Measurements from ENCODE around the gene COL24A1.

DNA sequence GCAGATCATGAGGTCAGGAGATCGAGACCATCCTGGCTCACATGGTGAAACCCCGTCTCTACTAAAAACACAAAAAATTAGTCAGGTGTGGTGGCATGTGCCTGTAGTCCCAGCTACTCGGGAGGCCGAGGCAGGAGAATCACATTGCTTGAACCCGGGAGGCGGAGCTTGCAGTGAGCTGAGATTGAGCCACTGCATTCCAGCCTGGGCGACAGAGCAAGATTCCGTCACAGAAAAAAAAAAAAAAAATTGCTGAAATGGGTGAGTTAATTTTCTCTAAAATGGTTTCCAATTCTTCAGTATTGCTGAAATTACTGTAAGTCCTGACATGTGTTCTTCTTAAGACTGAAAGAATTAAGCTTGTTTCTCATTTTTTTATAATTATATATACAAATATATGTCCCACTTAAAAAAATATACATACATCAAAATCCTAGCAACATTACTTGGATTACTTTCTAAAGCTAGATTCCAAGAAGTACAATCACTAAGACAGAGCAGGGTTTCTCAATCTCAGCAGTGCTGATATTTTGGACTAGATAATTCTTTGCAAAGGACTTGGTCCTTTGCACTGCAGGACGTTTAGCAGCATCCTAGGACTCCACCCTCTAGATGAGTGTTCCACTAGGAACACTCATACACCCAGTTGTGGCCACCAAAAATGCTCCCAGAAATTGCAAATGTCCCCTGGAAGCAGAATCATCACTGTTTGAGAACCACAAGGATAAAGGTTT lies 473.1 kb downstream of the COL24A1 start:
- TF ChIP-seq, protein P1, sequence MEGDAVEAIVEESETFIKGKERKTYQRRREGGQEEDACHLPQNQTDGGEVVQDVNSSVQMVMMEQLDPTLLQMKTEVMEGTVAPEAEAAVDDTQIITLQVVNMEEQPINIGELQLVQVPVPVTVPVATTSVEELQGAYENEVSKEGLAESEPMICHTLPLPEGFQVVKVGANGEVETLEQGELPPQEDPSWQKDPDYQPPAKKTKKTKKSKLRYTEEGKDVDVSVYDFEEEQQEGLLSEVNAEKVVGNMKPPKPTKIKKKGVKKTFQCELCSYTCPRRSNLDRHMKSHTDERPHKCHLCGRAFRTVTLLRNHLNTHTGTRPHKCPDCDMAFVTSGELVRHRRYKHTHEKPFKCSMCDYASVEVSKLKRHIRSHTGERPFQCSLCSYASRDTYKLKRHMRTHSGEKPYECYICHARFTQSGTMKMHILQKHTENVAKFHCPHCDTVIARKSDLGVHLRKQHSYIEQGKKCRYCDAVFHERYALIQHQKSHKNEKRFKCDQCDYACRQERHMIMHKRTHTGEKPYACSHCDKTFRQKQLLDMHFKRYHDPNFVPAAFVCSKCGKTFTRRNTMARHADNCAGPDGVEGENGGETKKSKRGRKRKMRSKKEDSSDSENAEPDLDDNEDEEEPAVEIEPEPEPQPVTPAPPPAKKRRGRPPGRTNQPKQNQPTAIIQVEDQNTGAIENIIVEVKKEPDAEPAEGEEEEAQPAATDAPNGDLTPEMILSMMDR (IDR thresholded peaks at IDR 0.05), result no peak
- TF ChIP-seq POLR2A (IDR thresholded peaks at IDR 0.05), result no peak
- no peak for TF ChIP-seq POLR2AphosphoS5 (IDR thresholded peaks at IDR 0.05)
